HG03097 (cell line): ENCODE measurements around the gene STT3B.

Experiments used
- ATAC-seq: cut with Tn5 transposase; IDR thresholded peaks from one replicate; pipeline ENCODE4 v1.9.1; 2021; ENCODE audit not compliant: unreplicated experiment, low FRiP score

STT3B gene

DNA sequence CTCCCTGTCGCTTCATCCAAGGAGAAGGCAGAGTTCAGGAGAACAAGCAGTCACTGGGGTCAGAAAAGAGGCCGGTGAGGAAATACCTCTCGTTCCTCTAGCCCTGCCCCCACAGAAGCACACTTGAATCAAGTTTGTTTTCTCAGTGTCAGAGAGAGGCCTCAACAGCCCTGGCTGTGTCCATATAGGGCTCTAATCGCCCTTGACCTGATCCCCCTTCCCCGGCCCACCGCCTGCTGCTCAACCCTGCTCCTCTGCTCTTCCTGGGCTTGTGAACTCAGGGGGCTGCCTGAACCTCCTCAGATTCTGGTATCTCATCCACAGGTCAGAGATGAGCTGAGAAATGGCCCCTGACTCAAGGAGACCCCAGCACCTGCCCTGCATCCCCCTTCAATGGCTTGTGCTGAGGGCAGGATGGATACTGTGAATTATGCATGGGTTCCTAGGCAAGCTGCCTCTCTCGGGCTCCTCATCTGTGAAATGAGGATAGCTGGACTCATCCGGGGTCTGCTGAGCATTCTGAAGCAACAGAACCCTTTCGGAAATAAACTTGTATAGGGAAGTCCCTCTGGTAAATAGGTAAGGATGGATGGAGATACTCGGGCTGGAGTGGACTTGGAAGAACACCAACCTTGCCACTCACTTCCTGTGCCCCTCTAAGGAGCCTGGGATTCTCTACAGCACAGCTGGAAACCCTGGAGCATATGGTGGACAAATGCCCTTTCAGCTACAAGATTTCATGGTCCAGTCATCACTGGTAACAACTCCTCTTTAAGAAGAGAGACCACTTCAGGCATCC lies 147.5 kb downstream of the STT3B start:
- ATAC-seq: no peak
